H1 (cell line): Measurements from ENCODE around the gene TFF1. TPM values are rescaled to one million over a fixed set of nuclear protein-coding genes. Genes with fewer than 3 reads are reported as not detected.
A peak's percentile ranks its signal among the peaks of the same experiment; 100 is the strongest.

Experiments
- CTCF ChIA-PET: fragments of 300-600 bp; sonication (Branson Sonifier 250); formaldehyde crosslinking; loops from one replicate; lab custom pipeline; 2021; ENCODE audit not compliant: partially characterized antibody; lab: Charles Lee
- POLR2A ChIA-PET: fragments of 300-600 bp; sonication (Branson Sonifier 250); formaldehyde crosslinking; loops from one replicate; lab custom pipeline; 2021; ENCODE audit warnings: inconsistent platforms; ENCODE audit not compliant: partially characterized antibody; lab: Charles Lee
- DNase-seq, 2 experiments: peaks; one replicate each; pipeline versions ENCODE4 v3.0.0 to v3.0.0-alpha.2; 2010 to 2022; ENCODE audit warnings: low spot score in 2 of 2, low read depth in 1 of 2, mixed read lengths in 1 of 2
- FAIRE-seq: peaks from 2 replicates; lab custom pipeline; 2011; peaks lifted over from hg19 to GRCh38; lab: Jason Lieb, UNC
- H2AFZ ChIP-seq: 2 replicates; pipeline ENCODE4 v1.8.1; 2012; ENCODE audit warnings: low read length, inconsistent platforms
- H2AK5ac ChIP-seq: 2 replicates; pipeline ENCODE4 v1.6.1; 2013; ENCODE audit warnings: low read depth, low read length
- H2BK120ac ChIP-seq: replicated peaks from 2 replicates; pipeline ENCODE3; 2013; ENCODE audit warnings: low read depth, low read length, inconsistent platforms
- H2BK12ac ChIP-seq: 2 replicates; pipeline ENCODE4 v1.6.1; 2013; ENCODE audit warnings: low read depth, low read length
- H2BK15ac ChIP-seq: 2 replicates; pipeline ENCODE4 v1.6.1; 2013; ENCODE audit warnings: low read length
- H2BK20ac ChIP-seq: 2 replicates; pipeline ENCODE4 v1.6.1; 2013; ENCODE audit warnings: low read length
- H2BK5ac ChIP-seq: 2 replicates; pipeline ENCODE4 v1.6.1; 2013; ENCODE audit warnings: low read depth, low read length
- H3K14ac ChIP-seq: 2 replicates; pipeline ENCODE4 v1.6.1; 2013; ENCODE audit warnings: inconsistent platforms; ENCODE audit not compliant: insufficient read length
- H3K18ac ChIP-seq: 2 replicates; pipeline ENCODE4 v1.6.1; 2013; ENCODE audit warnings: low read length; ENCODE audit errors: extremely low read depth
- H3K23ac ChIP-seq: 2 replicates; pipeline ENCODE4 v1.6.1; 2013; ENCODE audit warnings: inconsistent platforms; ENCODE audit not compliant: insufficient read length
- H3K23me2 ChIP-seq: 2 replicates; pipeline ENCODE4 v1.6.1; 2013; ENCODE audit warnings: low read depth, low read length
- H3K27ac ChIP-seq: 2 replicates; pipeline ENCODE4 v1.6.1; 2011; ENCODE audit warnings: low read depth, low read length, inconsistent platforms
- H3K27me3 ChIP-seq, 4 experiments: replicated peaks in 1 of 4; 1 replicate in 1 of 4; 2 replicates in 3 of 4; pipeline versions ENCODE4 v1.6.1 to v1.8.1; 2011 to 2013; ENCODE audit warnings: low read length in 3 of 4, mild to moderate bottlenecking in 3 of 4, inconsistent platforms in 2 of 4, mixed read lengths in 2 of 4, moderate library complexity in 1 of 4; ENCODE audit not compliant: control insufficient read depth in 3 of 4, insufficient read depth in 3 of 4; ENCODE audit errors: extremely low read depth in 1 of 4
- H3K36me3 ChIP-seq, 4 experiments: 2 replicates each; pipeline versions ENCODE4 v1.6.1 to v1.8.1; 2011 to 2013; ENCODE audit warnings: mild to moderate bottlenecking in 4 of 4, low read length in 3 of 4, moderate library complexity in 2 of 4, control low read depth in 1 of 4, inconsistent platforms in 1 of 4; ENCODE audit not compliant: insufficient read depth in 4 of 4, control insufficient read depth in 2 of 4
- H3K4ac ChIP-seq: replicated peaks from 2 replicates; pipeline ENCODE3; 2013; ENCODE audit warnings: low read length, low read depth, mixed read lengths, inconsistent platforms; ENCODE audit not compliant: insufficient read length
- H3K4me1 ChIP-seq, 4 experiments: replicated peaks in 1 of 4; 1 replicate in 1 of 4; 2 replicates in 3 of 4; pipeline versions ENCODE4 v1.6.1 to v1.8.1; 2011 to 2013; ENCODE audit warnings: low read length in 3 of 4, inconsistent platforms in 2 of 4, mixed read lengths in 1 of 4; ENCODE audit not compliant: insufficient read depth in 4 of 4, control insufficient read depth in 3 of 4
- H3K4me2 ChIP-seq, 2 experiments: 2 replicates each; pipeline versions ENCODE4 v1.6.1 to v1.8.1; 2011 to 2013; ENCODE audit warnings: low read depth in 2 of 2, low read length in 2 of 2, control low read depth in 1 of 2, inconsistent platforms in 1 of 2, mild to moderate bottlenecking in 1 of 2; ENCODE audit not compliant: insufficient read depth in 1 of 2
- H3K4me3 ChIP-seq, 4 experiments: fragments of 200-600, 300-600 bp in 1 of 4; sonication (generic), shearing (Covaris generic), sonication (Bioruptor Twin) in 1 of 4; 2 replicates each; pipeline versions ENCODE4 v1.5.1 to v1.8.1; 2011 to 2016; ENCODE audit warnings: low read length in 4 of 4, low read depth in 3 of 4, control low read depth in 2 of 4, inconsistent platforms in 2 of 4, mild to moderate bottlenecking in 2 of 4, mixed read lengths in 1 of 4, moderate library complexity in 1 of 4; ENCODE audit not compliant: insufficient read depth in 2 of 4; ENCODE audit errors: extremely low read depth in 1 of 4
- H3K56ac ChIP-seq: replicated peaks from 2 replicates; pipeline ENCODE3; 2013; ENCODE audit warnings: low read depth, mild to moderate bottlenecking, mixed read lengths, low read length, inconsistent platforms; ENCODE audit not compliant: insufficient read length
- H3K79me1 ChIP-seq: 2 replicates; pipeline ENCODE4 v1.6.1; 2013; ENCODE audit warnings: low read depth, low read length, control low read depth
- H3K79me2 ChIP-seq, 2 experiments: 2 replicates each; pipeline versions ENCODE4 v1.6.1 to v1.8.1; 2012 to 2013; ENCODE audit warnings: low read length in 2 of 2, mild to moderate bottlenecking in 2 of 2, inconsistent platforms in 1 of 2; ENCODE audit not compliant: insufficient read depth in 2 of 2, control insufficient read depth in 1 of 2
- H3K9ac ChIP-seq, 4 experiments: replicated peaks in 1 of 4; 1 replicate in 1 of 4; 2 replicates in 3 of 4; pipeline versions ENCODE4 v1.6.1 to v1.8.1; 2011 to 2013; ENCODE audit warnings: low read depth in 3 of 4, low read length in 3 of 4, control low read depth in 2 of 4, mild to moderate bottlenecking in 2 of 4, moderate library complexity in 2 of 4, inconsistent platforms in 1 of 4; ENCODE audit errors: extremely low read depth in 1 of 4
- H3K9me3 ChIP-seq, 2 experiments: 2 replicates each; pipeline versions ENCODE4 v1.6.1 to v1.8.1; 2012 to 2013; ENCODE audit warnings: mild to moderate bottlenecking in 2 of 2, moderate library complexity in 2 of 2, control low read depth in 1 of 2, inconsistent platforms in 1 of 2, low read depth in 1 of 2, low read length in 1 of 2, mixed read lengths in 1 of 2; ENCODE audit not compliant: insufficient read depth in 2 of 2
- H4K20me1 ChIP-seq, 2 experiments: replicated peaks in 1 of 2; 2 replicates each; pipeline versions ENCODE3 to v1.8.1; 2011 to 2013; ENCODE audit warnings: inconsistent platforms in 2 of 2, low read length in 2 of 2, mild to moderate bottlenecking in 1 of 2; ENCODE audit not compliant: insufficient read depth in 2 of 2, control insufficient read depth in 1 of 2
- H4K5ac ChIP-seq: 2 replicates; pipeline ENCODE4 v1.6.1; 2013; ENCODE audit warnings: low read length, low read depth, mixed read lengths, inconsistent platforms; ENCODE audit not compliant: insufficient read length
- H4K8ac ChIP-seq: 2 replicates; pipeline ENCODE4 v1.8.0; 2013; ENCODE audit warnings: mild to moderate bottlenecking, moderate library complexity, low read length, inconsistent platforms; ENCODE audit not compliant: insufficient read depth; ENCODE audit errors: extremely low read depth
- H4K91ac ChIP-seq: replicated peaks from 2 replicates; pipeline ENCODE3; 2013; ENCODE audit warnings: low read length, mixed read lengths, inconsistent platforms; ENCODE audit not compliant: insufficient read length
- GABPA ChIP-seq: IDR thresholded peaks from 2 replicates; pipeline ENCODE4 v1.6.1; 2011; ENCODE audit warnings: mild to moderate bottlenecking, low read length, moderate library complexity, borderline replicate concordance; ENCODE audit not compliant: insufficient read depth
- KDM5A ChIP-seq: fragments of 200-600 bp; IDR thresholded peaks from 2 replicates; pipeline ENCODE4 v1.7.1; 2012; ENCODE audit warnings: mild to moderate bottlenecking, low read length, inconsistent platforms, mixed read lengths
- WGBS, 2 experiments: shearing (Covaris generic) in 1 of 2; methylation state at CpG; one replicate each; pipeline versions ENCODE4 v1.1.6 to v1.1.7; 2013 to 2015; ENCODE audit warnings: low lambda C conversion rate in 2 of 2, mixed read lengths in 2 of 2, inconsistent platforms in 1 of 2, low coverage in 1 of 2, missing lambda C conversion rate in 1 of 2; ENCODE audit not compliant: insufficient replicate concordance in 2 of 2, insufficient coverage in 1 of 2, insufficient read length in 1 of 2; ENCODE audit errors: extremely low coverage in 1 of 2, missing lambda C conversion rate in 1 of 2; 5-methylcytosine and 5-hydroxymethylcytosine counted together
- polyA plus RNA-seq, 7 experiments: library from polyadenylated mRNA; depleted of rRNA in 3 of 7; stranded (reverse) in 5 of 7; unstranded in 2 of 7; fragments of >200 nt in 5 of 7; fragments of 200-250 nt in 2 of 7; gene quantifications; 1 replicate in 5 of 7; 2 replicates in 1 of 7; 4 replicates in 1 of 7; pipeline versions ENCODE4 v1.2.1 to v1.2.3, GENCODE V29; 2011 to 2013; ENCODE audit warnings: missing spikeins in 2 of 7, mixed read lengths in 2 of 7
- total RNA-seq: library from RNA; stranded (reverse); fragmentation: NEBNext Ultra II Directional; extraction: Animal tissue kit (Norgen Biotek cat#: 25700); gene quantifications from 2 replicates; pipeline ENCODE4 v1.2.1, GENCODE V29; 2021

The TFF1 gene
- total and polyA plus RNA-seq, 2 of the 8 experiments (the other 6 are each of a cell fraction or from before 2014, with no cell fraction given): not detected

GRCh38 chr21:42313501-42313969, 52.8 kb downstream of the TFF1 start:
- Histone ChIP-seq H3K9ac (no peak overlapping the region), H3K36me3 (no peaks in the 10 kb centered on the region), H2AK5ac (no peak overlapping the region), H3K18ac (no peak overlapping the region; the same call in 1 of the 2 replicates), H3K23ac (no peak overlapping the region), H3K56ac (no peak overlapping the region), H3K4ac (no peak overlapping the region), H3K27ac (no peak overlapping the region), H3K79me1 (no peaks in the 10 kb centered on the region), H3K4me1 (peaks cover 8 to 30% (median 18%) of the 10 kb centered on the region in 4 experiments), H2AFZ (no peak overlapping the region), H2BK120ac (no peak overlapping the region), H3K14ac (no peak overlapping the region), H3K4me2 (peak overlapping the region in 1 of 2 experiments; percentile 44; a peak in 1 of 4 replicates), H2BK15ac (no peak overlapping the region), H4K8ac (no peak overlapping the region; the same call in 1 of the 2 replicates), H4K91ac (peak overlapping the region; percentile 51), H3K9me3 (no peaks in the 10 kb centered on the region), H4K5ac (no peak overlapping the region), H3K27me3 (peaks cover 0 to 7% (median 3%) of the 10 kb centered on the region in 4 experiments; a peak in 2 of 7 replicates), H3K23me2 (no peaks in the 10 kb centered on the region; the same call in 1 of the 2 replicates), H2BK12ac (peak overlapping the region; percentile 80; the same call in 1 of the 2 replicates), H2BK5ac (peak overlapping the region; percentile 44; the same call in 1 of the 2 replicates), H3K79me2 (no peaks in the 10 kb centered on the region), H2BK20ac (no peak overlapping the region), H4K20me1 (no peaks in the 10 kb centered on the region), H3K4me3 (no peak overlapping the region)
- DNase-seq (peak in 1 of 2 experiments; percentile 61), FAIRE-seq (no peak)
- 50% methylated on average over 13 of the region's 13 CpGs; no CpG with 5 or more reads in 1 of the 2 experiments for WGBS, 2 experiments
- ChIA-PET CTCF (interaction anchor here (0.6 to 14.3 kb wide), 4 partner anchors 24 to 1556 kb away, joined by 3 to 137 read pairs (median 3); no protein-coding TSS in a partner anchor), POLR2A (no interaction called here)
- TF ChIP-seq GABPA (0 out of 2 replicates have a peak, but pooled peaks have one; percentile 22), KDM5A (no peak)
